HEK293 (cell line): ENCODE measurements around the gene CFAP410.

ENCODE experiments used
- BCL11A ChIP-seq: fragments of 450-650 bp; formaldehyde crosslinking; IDR thresholded peaks from 2 replicates; pipeline ENCODE4 v1.5.1; 2016; ENCODE audit warnings: low read depth, missing biosample characterization, missing genetic modification characterization
- CTCF ChIP-seq: fragments of 450-650 bp; formaldehyde crosslinking; IDR thresholded peaks from 2 replicates; pipeline ENCODE4 v1.5.1; 2016; ENCODE audit warnings: missing biosample characterization, missing genetic modification characterization
- GLIS2 ChIP-seq: fragments of 450-650 bp; formaldehyde crosslinking; IDR thresholded peaks from 2 replicates; pipeline ENCODE4 v1.5.1; 2016; ENCODE audit warnings: missing biosample characterization, missing genetic modification characterization
- KLF10 ChIP-seq: fragments of 450-650 bp; IDR thresholded peaks from 2 replicates; pipeline ENCODE4 v1.5.1; 2018; ENCODE audit warnings: missing biosample characterization, mild to moderate bottlenecking, missing genetic modification characterization
- KLF8 ChIP-seq: fragments of 450-650 bp; formaldehyde crosslinking; IDR thresholded peaks from 2 replicates; pipeline ENCODE4 v1.5.1; 2016; ENCODE audit warnings: missing biosample characterization, missing genetic modification characterization
- PRDM2 ChIP-seq: fragments of 450-650 bp; formaldehyde crosslinking; IDR thresholded peaks from 2 replicates; pipeline ENCODE4 v1.5.1; 2016; ENCODE audit warnings: missing biosample characterization, missing genetic modification characterization, borderline replicate concordance
- REPIN1 ChIP-seq: fragments of 450-650 bp; formaldehyde crosslinking; IDR thresholded peaks from 2 replicates; pipeline ENCODE4 v1.5.1; 2017; ENCODE audit warnings: missing biosample characterization, missing genetic modification characterization, low read depth
- SETDB1 ChIP-seq: IDR thresholded peaks from one replicate; pipeline ENCODE4 v1.6.1; 2017; ENCODE audit warnings: mild to moderate bottlenecking, low read length, moderate library complexity, mixed read lengths; ENCODE audit not compliant: insufficient read length
- SP7 ChIP-seq: fragments of 450-650 bp; formaldehyde crosslinking; IDR thresholded peaks from 2 replicates; pipeline ENCODE4 v1.5.1; 2016; ENCODE audit warnings: missing biosample characterization, missing genetic modification characterization
- TRIM28 ChIP-seq: IDR thresholded peaks from 2 replicates; pipeline ENCODE4 v1.6.1; 2011; ENCODE audit warnings: low read length, control low read depth, borderline replicate concordance
- ZBTB11 ChIP-seq: fragments of 450-650 bp; formaldehyde crosslinking; conservative IDR thresholded peaks from 2 replicates; pipeline ENCODE4 v1.5.1; 2016; ENCODE audit warnings: low read depth, missing biosample characterization, missing genetic modification characterization
- ZBTB20 ChIP-seq: fragments of 450-650 bp; formaldehyde crosslinking; IDR thresholded peaks from 2 replicates; pipeline ENCODE4 v1.5.1; 2016; ENCODE audit warnings: missing biosample characterization, missing genetic modification characterization
- ZNF148 ChIP-seq: fragments of 450-650 bp; formaldehyde crosslinking; IDR thresholded peaks from 2 replicates; pipeline ENCODE4 v1.5.0; 2017; ENCODE audit warnings: missing biosample characterization, missing genetic modification characterization, borderline replicate concordance
- ZNF175 ChIP-seq: fragments of 450-650 bp; formaldehyde crosslinking; IDR thresholded peaks from 2 replicates; pipeline ENCODE4 v1.5.1; 2016; ENCODE audit warnings: missing biosample characterization, missing genetic modification characterization
- ZNF211 ChIP-seq: fragments of 450-650 bp; formaldehyde crosslinking; IDR thresholded peaks from 2 replicates; pipeline ENCODE4 v1.5.1; 2016; ENCODE audit warnings: low read depth, missing biosample characterization, missing genetic modification characterization
- ZNF221 ChIP-seq: fragments of 450-650 bp; formaldehyde crosslinking; IDR thresholded peaks from 2 replicates; pipeline ENCODE4 v1.5.1; 2017; ENCODE audit warnings: missing biosample characterization, missing genetic modification characterization, borderline replicate concordance
- ZNF354C ChIP-seq: fragments of 450-650 bp; formaldehyde crosslinking; IDR thresholded peaks from 2 replicates; pipeline ENCODE4 v1.5.1; 2016; ENCODE audit warnings: missing biosample characterization, missing genetic modification characterization, low read depth, borderline replicate concordance
- ZNF362 ChIP-seq: fragments of 450-650 bp; formaldehyde crosslinking; IDR thresholded peaks from 2 replicates; pipeline ENCODE4 v1.5.1; 2016; ENCODE audit warnings: missing biosample characterization, missing genetic modification characterization
- ZNF48 ChIP-seq: fragments of 450-650 bp; formaldehyde crosslinking; IDR thresholded peaks from 2 replicates; pipeline ENCODE4 v1.5.1; 2016; ENCODE audit warnings: missing biosample characterization, missing genetic modification characterization
- ZNF560 ChIP-seq: fragments of 450-650 bp; formaldehyde crosslinking; IDR thresholded peaks from 2 replicates; pipeline ENCODE4 v1.5.1; 2017; ENCODE audit warnings: missing biosample characterization, missing genetic modification characterization, borderline replicate concordance
- ZNF670 ChIP-seq: fragments of 450-650 bp; formaldehyde crosslinking; IDR thresholded peaks from 2 replicates; pipeline ENCODE4 v1.5.1; 2016; ENCODE audit warnings: missing biosample characterization, missing genetic modification characterization, low read depth
- ZNF792 ChIP-seq: fragments of 450-650 bp; formaldehyde crosslinking; IDR thresholded peaks from 2 replicates; pipeline ENCODE4 v1.5.1; 2016; ENCODE audit warnings: missing biosample characterization, missing genetic modification characterization

Gene CFAP410

GRCh38 chr21:44297525-44298290 is 41.5 kb downstream of the CFAP410 start (continued):
- no peak for TF ChIP-seq ZNF148 (tag by site-specific recombination)
- TF ChIP-seq TRIM28, result no peak
- TF ChIP-seq REPIN1 (tag by site-specific recombination), result peak; percentile 26; the same call in 1 of the 2 replicates
- 0 out of 2 replicates have a peak, but pooled peaks have one; percentile 11 for TF ChIP-seq ZNF48 (tag by site-specific recombination)
- TF ChIP-seq ZBTB11 (tag by site-specific recombination), result no peak
- TF ChIP-seq KLF10 (tag by site-specific recombination), result peak; percentile 25; the same call in 1 of the 2 replicates
- TF ChIP-seq SETDB1, result no peak
- peak; percentile 79; the same call in 1 of the 2 replicates for TF ChIP-seq CTCF (tag by site-specific recombination)
- no peak for TF ChIP-seq ZNF792 (tag by site-specific recombination)
- TF ChIP-seq PRDM2 (tag by site-specific recombination), result no peak
- TF ChIP-seq ZNF175 (tag by site-specific recombination), result no peak
- TF ChIP-seq ZBTB20, result no peak
- no peak for TF ChIP-seq ZNF560 (tag by site-specific recombination)
- no peak for TF ChIP-seq ZNF354C
- TF ChIP-seq GLIS2 (tag by site-specific recombination), result no peak
- TF ChIP-seq ZNF221 (tag by site-specific recombination), result no peak
- TF ChIP-seq ZNF670 (tag by site-specific recombination), result no peak
- TF ChIP-seq SP7 (tag by site-specific recombination), result peak; percentile 34; the same call in 1 of the 2 replicates
- peak; percentile 67 for TF ChIP-seq KLF8 (tag by site-specific recombination)
- no peak for TF ChIP-seq ZNF211
- TF ChIP-seq ZNF362 (tag by site-specific recombination), result no peak
- TF ChIP-seq BCL11A (tag by site-specific recombination), result no peak
